ENCODE results near the gene SLC35F4. TPM values are rescaled to one million over a fixed set of nuclear protein-coding genes. Genes with fewer than 3 reads are reported as not detected.

Gene SLC35F4
- total and polyA plus RNA-seq, 12 donors, result not detected

DNA sequence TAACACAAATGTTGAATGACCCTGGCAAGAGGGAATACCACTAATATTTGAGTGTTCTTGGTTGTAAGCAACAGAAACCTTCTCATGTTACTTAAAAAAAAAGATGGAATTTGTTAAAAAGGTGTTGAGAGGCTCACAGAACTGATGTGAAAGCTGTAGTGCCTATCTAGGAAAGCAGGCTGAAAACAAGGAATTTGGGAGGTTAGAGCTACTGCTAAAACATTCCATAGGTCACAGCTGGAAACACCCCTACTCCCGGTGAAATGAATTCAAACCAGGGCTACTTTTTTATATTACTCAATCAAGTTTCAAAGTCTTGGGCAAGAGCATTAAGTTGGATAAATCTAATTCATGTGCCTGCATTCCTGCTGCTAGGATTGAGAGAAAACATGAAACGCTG lies 104.1 kb downstream of the SLC35F4 start:
- Histone ChIP-seq H3K27me3 (peaks cover 0 to 12% (median 0%) of the 10 kb centered on the region in 7 donors), H3K4me1 (no peaks in the 10 kb centered on the region), H3K9me3 (peaks cover 0 to 16% (median 0%) of the 10 kb centered on the region in 11 donors), H3K27ac (no peak overlapping the region), H3K4me3 (no peak overlapping the region), H3K36me3 (no peaks in the 10 kb centered on the region)
- 36 to 42% methylated on average over 2 of the region's 2 CpGs for WGBS, 2 donors
- no peak for DNase-seq
- TF ChIP-seq, protein P1, sequence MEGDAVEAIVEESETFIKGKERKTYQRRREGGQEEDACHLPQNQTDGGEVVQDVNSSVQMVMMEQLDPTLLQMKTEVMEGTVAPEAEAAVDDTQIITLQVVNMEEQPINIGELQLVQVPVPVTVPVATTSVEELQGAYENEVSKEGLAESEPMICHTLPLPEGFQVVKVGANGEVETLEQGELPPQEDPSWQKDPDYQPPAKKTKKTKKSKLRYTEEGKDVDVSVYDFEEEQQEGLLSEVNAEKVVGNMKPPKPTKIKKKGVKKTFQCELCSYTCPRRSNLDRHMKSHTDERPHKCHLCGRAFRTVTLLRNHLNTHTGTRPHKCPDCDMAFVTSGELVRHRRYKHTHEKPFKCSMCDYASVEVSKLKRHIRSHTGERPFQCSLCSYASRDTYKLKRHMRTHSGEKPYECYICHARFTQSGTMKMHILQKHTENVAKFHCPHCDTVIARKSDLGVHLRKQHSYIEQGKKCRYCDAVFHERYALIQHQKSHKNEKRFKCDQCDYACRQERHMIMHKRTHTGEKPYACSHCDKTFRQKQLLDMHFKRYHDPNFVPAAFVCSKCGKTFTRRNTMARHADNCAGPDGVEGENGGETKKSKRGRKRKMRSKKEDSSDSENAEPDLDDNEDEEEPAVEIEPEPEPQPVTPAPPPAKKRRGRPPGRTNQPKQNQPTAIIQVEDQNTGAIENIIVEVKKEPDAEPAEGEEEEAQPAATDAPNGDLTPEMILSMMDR (IDR thresholded peaks at IDR 0.05), result no peak
- no peak for ATAC-seq
- intact Hi-C loops (cut with DNase I), result no loop called here

DNA sequence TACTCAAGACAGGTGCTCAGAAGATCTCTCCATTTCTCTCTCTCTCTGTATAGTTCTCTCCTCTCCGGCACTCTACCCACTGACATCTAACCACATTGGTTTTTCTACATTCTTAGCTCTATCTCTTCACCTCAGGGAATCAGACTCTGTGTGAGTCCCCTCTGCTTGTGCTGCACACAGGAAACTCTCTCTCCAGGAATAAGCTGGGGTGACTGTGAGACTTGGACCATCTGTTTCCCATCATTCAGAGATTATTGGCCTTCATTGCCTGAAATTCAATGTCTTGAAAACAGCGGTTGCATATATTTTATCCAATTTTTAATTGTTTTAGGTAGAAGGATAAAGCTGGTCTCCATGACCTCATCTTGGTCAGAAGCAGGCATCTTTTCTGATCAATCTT lies 105.0 kb downstream of the SLC35F4 start:
- intact Hi-C loops (cut with DNase I), result no loop called here
- WGBS, 2 donors, result 62% methylated on average over 2 of the region's 2 CpGs
- TF ChIP-seq, protein P1 (IDR thresholded peaks at IDR 0.05), result no peak
- H3K27ac ChIP-seq, result no peak overlapping the region
- ATAC-seq (no peak), DNase-seq (no peak)
- H3K27me3 ChIP-seq, result peaks cover 0 to 12% (median 0%) of the 10 kb centered on the region in 7 donors
- peaks cover 0 to 16% (median 0%) of the 10 kb centered on the region in 11 donors for H3K9me3 ChIP-seq
- H3K4me3 ChIP-seq, result no peak overlapping the region
- no peaks in the 10 kb centered on the region for H3K4me1 ChIP-seq
- H3K36me3 ChIP-seq, result no peaks in the 10 kb centered on the region

DNA sequence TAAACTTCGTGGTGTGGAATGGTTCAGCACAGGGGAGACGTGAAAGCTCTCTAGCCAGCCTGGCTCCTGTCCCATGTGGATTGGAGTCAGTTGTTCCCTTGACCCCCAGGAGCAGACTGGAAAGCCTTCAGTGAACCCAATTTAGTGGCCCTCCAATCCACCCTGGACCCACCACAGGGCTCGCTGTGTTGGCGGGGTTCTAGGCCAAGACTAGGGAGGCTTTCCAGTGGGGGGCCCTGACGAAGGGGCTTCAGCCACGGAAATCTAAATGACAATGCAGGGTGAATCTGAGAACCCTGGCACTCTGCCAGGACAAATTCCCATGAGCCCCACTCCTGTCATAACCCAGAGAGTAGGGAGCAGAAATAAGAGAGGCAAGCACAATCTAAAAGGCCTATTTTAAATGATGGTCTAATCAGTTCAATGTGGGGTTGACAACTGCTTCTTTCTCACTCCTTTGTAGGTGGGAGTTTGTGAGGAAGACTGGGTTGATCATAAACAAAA lies 110.8 kb downstream of the SLC35F4 start:
- no peak overlapping the region for H3K27ac ChIP-seq
- DNase-seq (no peak), ATAC-seq (no peak)
- H3K27me3 ChIP-seq, result no peaks in the 10 kb centered on the region
- no peaks in the 10 kb centered on the region for H3K4me1 ChIP-seq
- intact Hi-C loops (cut with DNase I), result no loop called here
- TF ChIP-seq, protein P1 (IDR thresholded peaks at IDR 0.05), result no peak
- WGBS, 2 donors, result 77% methylated on average over 6 of the region's 6 CpGs
- H3K9me3 ChIP-seq, result peaks cover 0 to 8% (median 0%) of the 10 kb centered on the region in 11 donors
- no peak overlapping the region for H3K4me3 ChIP-seq
- no peaks in the 10 kb centered on the region for H3K36me3 ChIP-seq

DNA sequence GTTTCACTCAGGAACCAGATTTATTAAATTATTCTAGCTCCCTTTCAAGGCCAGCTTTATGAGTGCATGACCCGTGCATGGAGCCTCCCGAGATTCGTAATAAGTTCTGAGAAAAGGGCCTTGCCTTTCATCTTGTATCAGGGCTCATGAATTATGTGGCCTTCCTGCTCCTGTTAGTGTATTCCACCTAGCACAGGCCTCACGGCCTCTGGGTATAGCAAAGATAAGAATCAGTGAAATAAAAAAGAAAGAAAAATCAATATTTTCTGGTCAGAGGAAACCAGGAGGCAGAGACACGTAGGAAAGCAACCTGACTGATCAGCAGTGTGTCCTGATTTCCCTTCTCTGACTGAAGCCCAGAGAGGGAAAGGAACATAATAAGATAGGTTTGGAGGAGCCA lies 111.4 kb downstream of the SLC35F4 start:
- ATAC-seq, result no peak
- intact Hi-C loops (cut with DNase I), result no loop called here
- 82% methylated on average over 5 of the region's 5 CpGs for WGBS, 2 donors

More for the DNA sequence above, 111.4 kb downstream of the SLC35F4 start:
- no peak overlapping the region for H3K4me3 ChIP-seq
- H3K4me1 ChIP-seq, result no peaks in the 10 kb centered on the region
- H3K27ac ChIP-seq, result no peak overlapping the region
- TF ChIP-seq, protein P1 (IDR thresholded peaks at IDR 0.05), result no peak
- H3K27me3 ChIP-seq, result no peaks in the 10 kb centered on the region
- DNase-seq, result no peak
- H3K36me3 ChIP-seq, result no peaks in the 10 kb centered on the region
- peaks cover 0 to 3% (median 0%) of the 10 kb centered on the region in 11 donors for H3K9me3 ChIP-seq

Data from heart right ventricle (tissue), 16 donors.